ENCODE measurements around the gene GPR35. TPM values are rescaled to one million over a fixed set of nuclear protein-coding genes. Genes with fewer than 3 reads are reported as not detected.
"Not testable (repeated sequence)": the region's sequence is repeated elsewhere in the genome, so short reads cannot be mapped to it uniquely, and the experiment has no call there.

GPR35 gene
- total RNA-seq, 4 donors from 2014 or later: 61.1 to 341 (median 261) TPM

DNA sequence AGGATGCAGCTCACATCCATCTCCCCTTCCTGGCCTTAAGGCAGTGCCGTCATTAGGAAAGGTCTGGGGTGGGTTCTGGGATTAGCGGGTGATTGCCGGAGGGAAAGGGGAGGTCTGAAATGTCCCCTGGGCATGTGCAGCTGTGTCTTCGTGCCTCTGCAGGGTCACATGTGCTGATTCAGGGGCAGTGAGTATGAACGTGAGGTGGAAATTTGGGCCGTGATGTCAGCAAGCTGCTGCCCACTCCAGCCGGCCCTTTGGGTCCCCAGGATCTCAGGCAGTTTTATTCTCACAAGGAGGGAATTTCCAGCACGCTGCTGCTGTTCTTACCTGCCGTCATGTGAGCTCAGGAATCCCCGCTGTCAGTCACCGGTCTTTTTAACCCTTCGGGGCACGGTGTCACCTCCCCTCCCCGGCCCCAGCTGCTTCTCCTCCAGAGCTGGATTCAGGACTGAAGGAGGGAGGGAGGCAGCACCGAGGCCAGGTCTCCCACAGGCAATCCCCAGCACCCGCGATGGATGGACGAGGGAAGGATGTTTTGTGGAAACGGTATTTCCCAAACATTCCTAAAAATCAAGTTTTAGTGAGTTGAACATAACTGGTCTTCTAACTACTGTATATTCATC lies 23.5 kb downstream of the GPR35 start:
- Histone ChIP-seq H3K4me3 (no peak overlapping the region), H3K4me1 (no peaks in the 10 kb centered on the region), H3K27ac (no peak overlapping the region), H3K27me3 (no peaks in the 10 kb centered on the region), H3K36me3 (no peaks in the 10 kb centered on the region), H3K9me3 (no peaks in the 10 kb centered on the region)
- DNase-seq: peak in 1 of 3 donors; percentile 1
- TF ChIP-seq POLR2A (IDR thresholded peaks at IDR 0.05): no peak
- TF ChIP-seq, protein P1, sequence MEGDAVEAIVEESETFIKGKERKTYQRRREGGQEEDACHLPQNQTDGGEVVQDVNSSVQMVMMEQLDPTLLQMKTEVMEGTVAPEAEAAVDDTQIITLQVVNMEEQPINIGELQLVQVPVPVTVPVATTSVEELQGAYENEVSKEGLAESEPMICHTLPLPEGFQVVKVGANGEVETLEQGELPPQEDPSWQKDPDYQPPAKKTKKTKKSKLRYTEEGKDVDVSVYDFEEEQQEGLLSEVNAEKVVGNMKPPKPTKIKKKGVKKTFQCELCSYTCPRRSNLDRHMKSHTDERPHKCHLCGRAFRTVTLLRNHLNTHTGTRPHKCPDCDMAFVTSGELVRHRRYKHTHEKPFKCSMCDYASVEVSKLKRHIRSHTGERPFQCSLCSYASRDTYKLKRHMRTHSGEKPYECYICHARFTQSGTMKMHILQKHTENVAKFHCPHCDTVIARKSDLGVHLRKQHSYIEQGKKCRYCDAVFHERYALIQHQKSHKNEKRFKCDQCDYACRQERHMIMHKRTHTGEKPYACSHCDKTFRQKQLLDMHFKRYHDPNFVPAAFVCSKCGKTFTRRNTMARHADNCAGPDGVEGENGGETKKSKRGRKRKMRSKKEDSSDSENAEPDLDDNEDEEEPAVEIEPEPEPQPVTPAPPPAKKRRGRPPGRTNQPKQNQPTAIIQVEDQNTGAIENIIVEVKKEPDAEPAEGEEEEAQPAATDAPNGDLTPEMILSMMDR (IDR thresholded peaks at IDR 0.05): no peak

DNA sequence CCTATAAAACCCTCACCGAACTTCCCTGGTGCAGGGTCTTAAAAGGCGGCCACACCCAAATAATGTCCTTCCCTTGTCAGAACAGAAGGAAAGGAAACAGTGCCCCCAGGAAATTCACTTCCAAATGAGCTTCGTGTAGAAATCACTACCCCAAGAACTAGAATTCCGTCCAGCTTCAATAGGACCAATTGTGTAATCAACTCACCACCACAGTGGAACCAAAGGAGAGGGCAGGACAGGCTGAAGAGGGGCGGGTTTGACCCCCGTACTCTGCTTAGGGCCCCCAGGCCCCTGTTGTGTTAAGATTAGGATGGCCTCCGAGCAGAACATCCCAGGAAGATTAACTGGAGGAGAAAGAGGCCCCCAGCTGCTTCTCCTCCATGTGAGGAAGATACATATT lies 24.1 kb downstream of the GPR35 start:
- H3K27me3 ChIP-seq: no peaks in the 10 kb centered on the region

DNA sequence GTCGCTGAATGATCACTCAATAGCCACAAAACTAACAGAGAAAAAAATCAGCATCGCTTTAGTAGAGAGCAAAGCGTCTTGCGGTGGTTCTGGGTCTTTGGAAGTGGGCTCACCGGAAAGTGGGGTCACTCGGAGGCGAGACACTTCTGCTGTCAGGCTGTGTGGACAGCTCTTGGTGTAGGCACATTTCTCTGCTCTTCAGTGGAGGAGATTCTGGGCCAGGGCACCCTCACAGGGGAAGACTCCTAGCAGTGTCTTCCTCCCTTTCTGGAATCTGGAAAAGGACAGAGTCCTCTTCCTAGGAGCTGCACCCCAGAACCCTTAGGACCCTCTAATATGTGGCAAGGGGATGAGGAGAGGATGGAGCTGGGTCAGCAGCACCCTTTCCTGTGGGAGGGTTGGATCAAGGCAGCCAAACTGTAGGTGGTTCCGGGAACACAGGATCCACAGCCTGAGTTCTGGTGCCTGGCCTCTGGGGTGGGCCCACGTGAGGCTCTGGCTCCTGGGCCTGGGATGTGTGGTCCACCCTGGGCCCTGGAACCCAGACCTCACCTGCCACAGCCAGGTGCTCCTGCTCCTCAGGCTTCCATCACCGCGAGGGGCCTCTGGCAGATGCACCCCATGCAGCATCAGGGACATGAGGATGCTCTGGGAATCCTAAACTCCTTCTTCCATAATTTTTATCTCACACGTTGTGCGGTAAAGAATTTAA lies 25.1 kb downstream of the GPR35 start:
- no peaks in the 10 kb centered on the region for H3K4me1 ChIP-seq
- H3K9me3 ChIP-seq: no peaks in the 10 kb centered on the region
- no peaks in the 10 kb centered on the region for H3K27me3 ChIP-seq
- no peaks in the 10 kb centered on the region for H3K36me3 ChIP-seq
- H3K27ac ChIP-seq: no peak overlapping the region
- H3K4me3 ChIP-seq: no peak overlapping the region
- TF ChIP-seq POLR2A (IDR thresholded peaks at IDR 0.05): no peak
- TF ChIP-seq, protein P1 (IDR thresholded peaks at IDR 0.05): no peak
- DNase-seq: peak in 1 of 3 donors; percentile 8

More for the DNA sequence above, 24.1 kb downstream of the GPR35 start:
- Histone ChIP-seq H3K36me3 (no peaks in the 10 kb centered on the region), H3K9me3 (no peaks in the 10 kb centered on the region), H3K27ac (no peak overlapping the region), H3K4me3 (no peak overlapping the region), H3K4me1 (no peaks in the 10 kb centered on the region)
- DNase-seq: no peak
- TF ChIP-seq, protein P1 (IDR thresholded peaks at IDR 0.05): no peak
- no peak for TF ChIP-seq POLR2A (IDR thresholded peaks at IDR 0.05)

- TF ChIP-seq POLR2A (IDR thresholded peaks at IDR 0.05): no peak
- TF ChIP-seq, protein P1 (IDR thresholded peaks at IDR 0.05): no peak
- Histone ChIP-seq H3K27me3 (no peaks in the 10 kb centered on the region), H3K4me3 (no peak overlapping the region), H3K4me1 (no peaks in the 10 kb centered on the region), H3K9me3 (no peaks in the 10 kb centered on the region), H3K36me3 (no peaks in the 10 kb centered on the region), H3K27ac (no peak overlapping the region)
- DNase-seq: no peak
Measured at GRCh38 chr2:240651185-240651584, 25.9 kb downstream of the GPR35 start.

- no peak overlapping the region for H3K4me3 ChIP-seq
- H3K27ac ChIP-seq: no peak overlapping the region
- H3K27me3 ChIP-seq: no peaks in the 10 kb centered on the region
- peak in 1 of 3 donors; percentile 21 for DNase-seq
- H3K36me3 ChIP-seq: no peaks in the 10 kb centered on the region
- H3K4me1 ChIP-seq: no peaks in the 10 kb centered on the region
- no peaks in the 10 kb centered on the region for H3K9me3 ChIP-seq
- no peak for TF ChIP-seq POLR2A (IDR thresholded peaks at IDR 0.05)
- TF ChIP-seq, protein P1 (IDR thresholded peaks at IDR 0.05): no peak
Measured at GRCh38 chr2:240655931-240656886, 30.9 kb downstream of the GPR35 start.

- H3K36me3 ChIP-seq: not testable (repeated sequence)
Measured at GRCh38 chr2:240659883-240660282, 34.6 kb downstream of the GPR35 start.

More at GRCh38 chr2:240659883-240660282, 34.6 kb downstream of the GPR35 start:
- H3K9me3 ChIP-seq, H3K4me3 ChIP-seq, DNase-seq, H3K27me3 ChIP-seq, H3K4me1 ChIP-seq, H3K27ac ChIP-seq: not testable (repeated sequence)

All from Peyer's patch (tissue), 4 donors.